ENCODE results near the gene KNDC1.

DNA sequence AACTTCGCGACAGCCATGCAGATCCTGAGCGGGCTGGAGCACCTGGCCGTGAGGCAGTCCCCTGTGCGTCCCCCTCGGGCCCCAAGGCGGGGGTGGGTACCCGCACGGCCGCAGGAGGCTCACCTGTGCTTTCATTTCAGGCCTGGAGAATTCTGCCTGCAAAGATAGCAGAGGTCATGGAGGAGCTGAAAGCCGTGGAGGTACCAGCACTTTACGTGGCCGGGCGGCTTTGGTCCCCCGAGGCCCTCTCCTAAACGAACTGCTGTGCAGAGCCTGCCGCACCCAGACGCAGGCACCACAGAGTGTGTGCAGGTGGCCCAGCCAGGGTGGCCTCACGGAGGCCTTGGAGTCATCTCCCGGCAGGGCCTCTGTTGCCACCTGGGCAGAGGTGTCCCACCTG, 58.9 kb downstream of the KNDC1 start:
- TF ChIP-seq CTCF (IDR thresholded peaks at IDR 0.05; ENCODE audit: extremely low read depth in 1 of 2, insufficient read depth in 1 of 2, low read depth in 1 of 2, low read length in 2 of 2) (no peak), EZH2 (IDR thresholded peaks at IDR 0.05; ENCODE audit: borderline replicate concordance, low read depth, low read length, severe bottlenecking) (no peak), POLR2A (IDR thresholded peaks at IDR 0.05; ENCODE audit: low read depth, low read length) (no peak)
